B cell (primary cell): ENCODE data around the gene GNL3. TPM values are rescaled to one million over a fixed set of nuclear protein-coding genes. Genes with fewer than 3 reads are reported as not detected.

Experiments
- ATAC-seq: fragments of 200-7000 bp; cut with Tn5 transposase; one replicate; pipeline ENCODE4 v1.10.0; 2021; ENCODE audit warnings: low read depth, mild to moderate bottlenecking, moderate number of reproducible peaks, moderate library complexity
- CTCF ChIA-PET: fragments of 350-600 bp; sonication (Branson Sonifier 250); formaldehyde crosslinking; loops from one replicate; lab custom pipeline; 2021; ENCODE audit warnings: antibody characterized with exemption, inconsistent platforms; lab: Charles Lee
- POLR2A ChIA-PET: fragments of 350-600 bp; sonication (Branson Sonifier 250); formaldehyde crosslinking; loops from one replicate; lab custom pipeline; 2021; ENCODE audit warnings: antibody characterized with exemption; lab: Charles Lee
- DNase-seq: peaks from one replicate; pipeline ENCODE4 v3.0.0; 2013
- H2AFZ ChIP-seq: 2 replicates; pipeline ENCODE4 v1.6.1; 2012; ENCODE audit warnings: mild to moderate bottlenecking, low read depth, low read length; ENCODE audit not compliant: insufficient read depth, poor library complexity, severe bottlenecking
- H3K27ac ChIP-seq, 2 donors: 1 replicate in 1 of 2; 2 replicates in 1 of 2; pipeline ENCODE4 v1.5.1; 2012 to 2013; ENCODE audit warnings: low read length in 2 of 2, mild to moderate bottlenecking in 2 of 2, moderate library complexity in 1 of 2
- H3K27me3 ChIP-seq, 4 experiments: fragments of 200-600 bp in 1 of 4; sonication (generic) in 1 of 4; replicated peaks in 1 of 4; 1 replicate in 2 of 4; 2 replicates in 2 of 4; pipeline versions ENCODE4 v1.6.1 to v1.7.0; 2013 to 2016; ENCODE audit warnings: low read length in 3 of 4, mild to moderate bottlenecking in 2 of 4, mixed read lengths in 1 of 4, moderate library complexity in 1 of 4; ENCODE audit not compliant: insufficient read depth in 4 of 4, control insufficient read depth in 3 of 4; ENCODE audit errors: control extremely low read depth in 1 of 4
- H3K36me3 ChIP-seq, 2 experiments: replicated peaks in 1 of 2; 1 replicate in 1 of 2; 2 replicates in 1 of 2; pipeline versions ENCODE4 v1.6.1 to v1.7.1; 2013; ENCODE audit warnings: low read length in 1 of 2; ENCODE audit not compliant: insufficient read depth in 2 of 2, control insufficient read depth in 1 of 2; ENCODE audit errors: control extremely low read depth in 1 of 2, extremely low read depth in 1 of 2
- H3K4me1 ChIP-seq, 2 donors: fragments of 200-600 bp in 1 of 2; sonication (generic) in 1 of 2; 1 replicate in 1 of 2; 2 replicates in 1 of 2; pipeline versions ENCODE4 v1.5.1 to v1.6.1; 2013 to 2017; ENCODE audit warnings: low read length in 2 of 2; ENCODE audit not compliant: control insufficient read depth in 2 of 2, insufficient read depth in 2 of 2
- H3K4me2 ChIP-seq: replicated peaks from 2 replicates; pipeline ENCODE3; 2012; ENCODE audit warnings: mild to moderate bottlenecking, low read depth, low read length; ENCODE audit not compliant: poor library complexity, severe bottlenecking
- H3K4me3 ChIP-seq, 5 experiments: fragments of 200-600 bp in 1 of 5; sonication (generic) in 1 of 5; 1 replicate in 3 of 5; 2 replicates in 2 of 5; pipeline versions ENCODE4 v1.5.1 to v1.7.0; 2011 to 2016; ENCODE audit warnings: low read length in 4 of 5, mild to moderate bottlenecking in 4 of 5, low read depth in 2 of 5, control low read depth in 1 of 5, moderate library complexity in 1 of 5; ENCODE audit not compliant: insufficient read depth in 1 of 5; ENCODE audit errors: control extremely low read depth in 1 of 5, extremely low read depth in 1 of 5
- H3K79me2 ChIP-seq: fragments of 200-600 bp; sonication (generic); one replicate; pipeline ENCODE4 v1.6.0; 2016; ENCODE audit warnings: low read length; ENCODE audit not compliant: control insufficient read depth, insufficient read depth
- H3K9ac ChIP-seq: fragments of 200-600 bp; sonication (generic); 2 replicates; pipeline ENCODE4 v1.6.1; 2017; ENCODE audit warnings: mild to moderate bottlenecking, low read length, moderate library complexity
- H3K9me3 ChIP-seq, 3 donors: one replicate each; pipeline versions ENCODE4 v1.6.1 to v1.7.1; 2013; ENCODE audit warnings: low read length in 2 of 3; ENCODE audit not compliant: control insufficient read depth in 2 of 3, insufficient read depth in 1 of 3; ENCODE audit errors: control extremely low read depth in 1 of 3
- H4K20me1 ChIP-seq: 2 replicates; pipeline ENCODE4 v1.6.0; 2012; ENCODE audit warnings: mild to moderate bottlenecking, low read length; ENCODE audit not compliant: insufficient read depth, control insufficient read depth, poor library complexity, severe bottlenecking
- H3K27ac Mint-ChIP-seq: one replicate; pipeline ENCODE4 v1.8.0; 2021; ENCODE audit warnings: mixed read lengths
- H3K27me3 Mint-ChIP-seq: one replicate; pipeline ENCODE4 v1.8.0; 2021; ENCODE audit warnings: mixed read lengths
- H3K4me1 Mint-ChIP-seq: one replicate; pipeline ENCODE4 v1.8.0; 2021; ENCODE audit warnings: mixed read lengths
- H3K4me3 Mint-ChIP-seq: one replicate; pipeline ENCODE4 v1.8.0; 2021; ENCODE audit warnings: mixed read lengths
- H3K9me3 Mint-ChIP-seq: one replicate; pipeline ENCODE4 v1.8.0; 2022; ENCODE audit warnings: mixed read lengths; ENCODE audit not compliant: insufficient read depth
- CTCF ChIP-seq: fragments of 200-600 bp; IDR thresholded peaks from one replicate; pipeline ENCODE4 v1.8.0; 2022; ENCODE audit warnings: antibody characterized with exemption, mild to moderate bottlenecking
- EZH2 ChIP-seq: IDR thresholded peaks from 2 replicates; pipeline ENCODE4 v1.6.1; 2012; ENCODE audit warnings: borderline replicate concordance, low read depth, mild to moderate bottlenecking, moderate library complexity, low read length; ENCODE audit not compliant: insufficient read depth, poor library complexity, severe bottlenecking
- WGBS: methylation state at CpG from one replicate; pipeline ENCODE4 v1.1.5; 2013; ENCODE audit warnings: missing lambda C conversion rate; ENCODE audit not compliant: insufficient coverage; 5-methylcytosine and 5-hydroxymethylcytosine counted together
- intact Hi-C: fragments of 100-400 bp; cut with micrococcal nuclease; formaldehyde crosslinking; loops from one replicate; pipeline ENCODE4 v1.10.0; 2022
- polyA plus RNA-seq: library from polyadenylated mRNA; depleted of rRNA; stranded (reverse); fragments of >200 nt; gene quantifications from 2 replicates; pipeline ENCODE4 v1.2.3, GENCODE V29; 2012
- total RNA-seq, 2 donors: library from RNA; stranded (reverse); fragments of 120-200 nt in 1 of 2; gene quantifications; 1 replicate in 1 of 2; 2 replicates in 1 of 2; pipeline versions ENCODE4 v1.2.3 to v1.2.4, GENCODE V29; 2013 to 2022

Gene GNL3
- total and polyA plus RNA-seq, 2 donors (not counting 1 experiment from before 2014, with no cell fraction given) = 32.6 to 68.5 TPM

GRCh38 chr3:52682016-52682415 is 3.8 kb upstream of the GNL3 start:
- H3K4me2 ChIP-seq = no peak overlapping the region
- no peaks in the 10 kb centered on the region for H3K27me3 Mint-ChIP-seq
- ChIA-PET POLR2A (no interaction called here), CTCF (interaction anchor here (0.9 kb wide), 1 partner anchor 223 kb away, joined by 3 read pairs; no protein-coding TSS in a partner anchor)
- H3K9ac ChIP-seq = no peak overlapping the region
- intact Hi-C loops = no loop called here
- DNase-seq (no peak), ATAC-seq (no peak)
- H4K20me1 ChIP-seq = peaks cover 20% of the 10 kb centered on the region
- no peaks in the 10 kb centered on the region for H3K9me3 Mint-ChIP-seq
- no peak for TF ChIP-seq EZH2
- no peak for TF ChIP-seq CTCF
- no peak overlapping the region for H3K27ac Mint-ChIP-seq
- H3K4me3 Mint-ChIP-seq = no peak overlapping the region
- no peaks in the 10 kb centered on the region for H3K27me3 ChIP-seq
- H3K4me1 Mint-ChIP-seq = peaks cover 37% of the 10 kb centered on the region
- peaks cover 2 to 34% of the 10 kb centered on the region in 2 experiments for H3K36me3 ChIP-seq
- H3K4me1 ChIP-seq = peaks cover 18 to 20% of the 10 kb centered on the region in 2 donors
- no peak overlapping the region for H2AFZ ChIP-seq
- H3K4me3 ChIP-seq = no peak overlapping the region
- peak overlapping the region in 1 of 2 donors; percentile 68 for H3K27ac ChIP-seq
- H3K9me3 ChIP-seq = no peaks in the 10 kb centered on the region
- peaks cover 91% of the 10 kb centered on the region for H3K79me2 ChIP-seq

GRCh38 chr3:52683611-52684010 is 2.2 kb upstream of the GNL3 start:
- CTCF ChIA-PET = interaction anchor here (0.7 kb wide), 1 partner anchor 1340 kb away, joined by 7 read pairs; no protein-coding TSS in a partner anchor
- peak overlapping the region; percentile 37 for H3K27ac Mint-ChIP-seq
- POLR2A ChIA-PET = no interaction called here
- H3K4me3 ChIP-seq = no peak overlapping the region
- H3K27me3 ChIP-seq = no peaks in the 10 kb centered on the region
- peaks cover 24% of the 10 kb centered on the region for H4K20me1 ChIP-seq
- no peaks in the 10 kb centered on the region for H3K9me3 Mint-ChIP-seq
- intact Hi-C loops = loop anchor here (2.0 kb wide), 1 partner anchor 363 kb away; the partner anchor contains the start of gene SFMBT1
- H3K4me3 Mint-ChIP-seq = no peak overlapping the region
- ATAC-seq = no peak
- no peaks in the 10 kb centered on the region for H3K27me3 Mint-ChIP-seq
- peaks cover 20 to 21% of the 10 kb centered on the region in 2 donors for H3K4me1 ChIP-seq
- H3K27ac ChIP-seq = peak overlapping the region in 1 of 2 donors; percentile 97
- H3K36me3 ChIP-seq = peaks cover 0 to 37% of the 10 kb centered on the region in 2 experiments
- no peak overlapping the region for H3K4me2 ChIP-seq
- peaks cover 39% of the 10 kb centered on the region for H3K4me1 Mint-ChIP-seq
- H2AFZ ChIP-seq = no peak overlapping the region
- no peak overlapping the region for H3K9ac ChIP-seq
- TF ChIP-seq EZH2 (no peak), CTCF (no peak)
- WGBS = 100% methylated on average over 1 of the region's 6 CpGs
- H3K79me2 ChIP-seq = peaks cover 88% of the 10 kb centered on the region
- DNase-seq = no peak
- no peaks in the 10 kb centered on the region for H3K9me3 ChIP-seq
